HEK293 (cell line): Measurements from ENCODE around the gene BCL11B.

Experiments
- CTCF ChIP-seq: fragments of 450-650 bp; formaldehyde crosslinking; IDR thresholded peaks from 2 replicates; pipeline ENCODE4 v1.5.1; 2016; ENCODE audit warnings: missing biosample characterization, missing genetic modification characterization
- GLI2 ChIP-seq: fragments of 450-650 bp; formaldehyde crosslinking; IDR thresholded peaks from 2 replicates; pipeline ENCODE4; 2017; ENCODE audit warnings: missing biosample characterization, missing genetic modification characterization, low read depth, borderline replicate concordance
- KLF16 ChIP-seq: fragments of 450-650 bp; formaldehyde crosslinking; IDR thresholded peaks from 2 replicates; pipeline ENCODE4 v1.5.1; 2017; ENCODE audit warnings: missing biosample characterization, missing genetic modification characterization
- PRDM1 ChIP-seq: fragments of 450-650 bp; formaldehyde crosslinking; IDR thresholded peaks from 2 replicates; pipeline ENCODE4; 2016; ENCODE audit warnings: missing biosample characterization, missing genetic modification characterization
- PRDM10 ChIP-seq: fragments of 450-650 bp; formaldehyde crosslinking; IDR thresholded peaks from 2 replicates; pipeline ENCODE4 v1.5.1; 2016; ENCODE audit warnings: missing biosample characterization, missing genetic modification characterization
- SP2 ChIP-seq: fragments of 450-650 bp; formaldehyde crosslinking; IDR thresholded peaks from 2 replicates; pipeline ENCODE4 v1.5.1; 2016; ENCODE audit warnings: missing biosample characterization, missing genetic modification characterization
- YY1 ChIP-seq: fragments of 450-650 bp; formaldehyde crosslinking; IDR thresholded peaks from 2 replicates; pipeline ENCODE4 v1.5.1; 2018; ENCODE audit warnings: missing biosample characterization, missing genetic modification characterization
- ZBTB49 ChIP-seq: fragments of 450-650 bp; formaldehyde crosslinking; IDR thresholded peaks from 2 replicates; pipeline ENCODE4 v1.5.1; 2016; ENCODE audit warnings: missing biosample characterization, missing genetic modification characterization, low read depth
- ZBTB7A ChIP-seq: fragments of 450-650 bp; formaldehyde crosslinking; IDR thresholded peaks from 2 replicates; pipeline ENCODE4 v1.5.1; 2016; ENCODE audit warnings: low read depth, missing biosample characterization, missing genetic modification characterization
- ZFP37 ChIP-seq: fragments of 450-650 bp; formaldehyde crosslinking; IDR thresholded peaks from 2 replicates; pipeline ENCODE4 v1.5.1; 2016; ENCODE audit warnings: missing biosample characterization, missing genetic modification characterization
- ZNF24 ChIP-seq: fragments of 450-650 bp; formaldehyde crosslinking; IDR thresholded peaks from 2 replicates; pipeline ENCODE4 v1.5.1; 2016; ENCODE audit warnings: missing biosample characterization, missing genetic modification characterization
- ZNF473 ChIP-seq: fragments of 450-650 bp; formaldehyde crosslinking; IDR thresholded peaks from 2 replicates; pipeline ENCODE4 v1.5.1; 2017; ENCODE audit warnings: missing biosample characterization, missing genetic modification characterization
- ZNF654 ChIP-seq: fragments of 450-650 bp; formaldehyde crosslinking; IDR thresholded peaks from 2 replicates; pipeline ENCODE4 v1.5.1; 2016; ENCODE audit warnings: low read depth, missing biosample characterization, missing genetic modification characterization
- ZNF776 ChIP-seq: fragments of 450-650 bp; formaldehyde crosslinking; IDR thresholded peaks from 2 replicates; pipeline ENCODE4 v1.5.0; 2017; ENCODE audit warnings: missing biosample characterization, missing genetic modification characterization, borderline replicate concordance

- TF ChIP-seq KLF16 (tag by site-specific recombination) (peak; percentile 95), ZNF24 (tag by site-specific recombination) (peak; percentile 71; the same call in 1 of the 2 replicates), ZFP37 (tag by site-specific recombination) (no peak), CTCF (tag by site-specific recombination) (peak; percentile 63), ZBTB49 (tag by site-specific recombination) (no peak), ZNF776 (tag by site-specific recombination) (no peak), GLI2 (tag by site-specific recombination) (no peak), YY1 (tag by site-specific recombination) (peak; percentile 70), ZBTB7A (tag by site-specific recombination) (no peak), ZNF473 (no peak), PRDM10 (tag by site-specific recombination) (no peak), PRDM1 (tag by site-specific recombination) (no peak), SP2 (tag by site-specific recombination) (no peak), ZNF654 (tag by site-specific recombination) (peak; percentile 82)
Observed at GRCh38 chr14:99271951-99272631, at the start of gene BCL11B.
